ENCODE results near the gene TYRO3.

Gene TYRO3

GRCh38 chr15:41620536-41621199 lies 61.7 kb downstream of the TYRO3 start:
- Histone ChIP-seq H3K36me3 (ENCODE audit: low read depth) (0 out of 2 replicates have a peak, but pooled peaks cover 4% of the 10 kb centered on the region), H3K4me1 (ENCODE audit: insufficient read depth, poor library complexity, severe bottlenecking) (peaks cover 5% of the 10 kb centered on the region), H3K27ac (ENCODE audit: poor library complexity, severe bottlenecking) (peak overlapping the region; percentile 69), H3K27me3 (ENCODE audit: insufficient read depth, poor library complexity, severe bottlenecking) (no peaks in the 10 kb centered on the region), H3K9me3 (ENCODE audit: severe bottlenecking) (no peaks in the 10 kb centered on the region), H3K4me3 (ENCODE audit: severe bottlenecking) (peak overlapping the region; percentile 36)
- DNase-seq (ENCODE audit: low spot score): no peak
- no peak for ATAC-seq (ENCODE audit: low read depth)
- no peak for TF ChIP-seq CTCF (IDR thresholded peaks at IDR 0.05; ENCODE audit: poor library complexity, severe bottlenecking)

GRCh38 chr15:41621200-41622193 lies 62.5 kb downstream of the TYRO3 start:
- TF ChIP-seq CTCF (IDR thresholded peaks at IDR 0.05; ENCODE audit: poor library complexity, severe bottlenecking): no peak
- peak; percentile 96 for DNase-seq (ENCODE audit: low spot score)
- peak overlapping the region; percentile 69 for H3K27ac ChIP-seq (ENCODE audit: poor library complexity, severe bottlenecking)
- peak overlapping the region; percentile 36 for H3K4me3 ChIP-seq (ENCODE audit: severe bottlenecking)
- H3K36me3 ChIP-seq (ENCODE audit: low read depth): 0 out of 2 replicates have a peak, but pooled peaks cover 4% of the 10 kb centered on the region
- H3K27me3 ChIP-seq (ENCODE audit: insufficient read depth, poor library complexity, severe bottlenecking): no peaks in the 10 kb centered on the region
- ATAC-seq (ENCODE audit: low read depth): peak; percentile 88
- peaks cover 5% of the 10 kb centered on the region for H3K4me1 ChIP-seq (ENCODE audit: insufficient read depth, poor library complexity, severe bottlenecking)
- H3K9me3 ChIP-seq (ENCODE audit: severe bottlenecking): no peaks in the 10 kb centered on the region

DNA sequence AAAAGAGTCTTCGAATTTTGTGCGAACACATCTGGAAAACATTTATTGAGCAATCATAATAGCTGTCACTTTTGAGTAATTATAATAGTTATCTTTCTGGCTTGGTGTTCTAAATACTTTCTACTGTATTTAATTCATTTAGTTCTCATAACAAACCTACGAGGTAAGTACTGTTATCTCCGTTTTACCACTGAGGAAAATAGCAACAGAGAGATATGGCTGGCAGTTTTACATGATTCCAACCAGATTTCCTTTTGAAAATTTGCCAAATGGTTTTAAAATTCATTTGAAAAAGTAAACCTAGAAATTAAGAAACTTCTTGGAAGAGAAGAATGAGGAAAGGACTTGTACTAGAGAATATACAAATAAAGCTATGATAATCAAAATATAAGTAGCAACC lies 63.9 kb downstream of the TYRO3 start:
- Histone ChIP-seq H3K27me3 (ENCODE audit: insufficient read depth, poor library complexity, severe bottlenecking) (no peaks in the 10 kb centered on the region), H3K36me3 (ENCODE audit: low read depth) (0 out of 2 replicates have a peak, but pooled peaks cover 4% of the 10 kb centered on the region), H3K4me3 (ENCODE audit: severe bottlenecking) (no peak overlapping the region), H3K27ac (ENCODE audit: poor library complexity, severe bottlenecking) (no peak overlapping the region), H3K4me1 (ENCODE audit: insufficient read depth, poor library complexity, severe bottlenecking) (peaks cover 5% of the 10 kb centered on the region), H3K9me3 (ENCODE audit: severe bottlenecking) (no peaks in the 10 kb centered on the region)
- no peak for DNase-seq (ENCODE audit: low spot score)
- no peak for TF ChIP-seq CTCF (IDR thresholded peaks at IDR 0.05; ENCODE audit: poor library complexity, severe bottlenecking)
- no peak for ATAC-seq (ENCODE audit: low read depth)

GRCh38 chr15:41627203-41627602 lies 68.2 kb downstream of the TYRO3 start:
- Histone ChIP-seq H3K4me1 (ENCODE audit: insufficient read depth, poor library complexity, severe bottlenecking) (peaks cover 15% of the 10 kb centered on the region), H3K4me3 (ENCODE audit: severe bottlenecking) (no peak overlapping the region), H3K36me3 (ENCODE audit: low read depth) (0 out of 2 replicates have a peak, but pooled peaks cover 4% of the 10 kb centered on the region), H3K9me3 (ENCODE audit: severe bottlenecking) (no peaks in the 10 kb centered on the region), H3K27ac (ENCODE audit: poor library complexity, severe bottlenecking) (no peak overlapping the region), H3K27me3 (ENCODE audit: insufficient read depth, poor library complexity, severe bottlenecking) (no peaks in the 10 kb centered on the region)
- ATAC-seq (ENCODE audit: low read depth) (no peak), DNase-seq (ENCODE audit: low spot score) (no peak)
- TF ChIP-seq CTCF (IDR thresholded peaks at IDR 0.05; ENCODE audit: poor library complexity, severe bottlenecking): no peak

Measured in RWPE2 (cell line).